H1 (cell line): Measurements from ENCODE around the gene DIP2C. TPM values are rescaled to one million over a fixed set of nuclear protein-coding genes. Genes with fewer than 3 reads are reported as not detected.

ENCODE experiments used
- CTCF ChIA-PET: fragments of 300-600 bp; sonication (Branson Sonifier 250); formaldehyde crosslinking; loops from one replicate; lab custom pipeline; 2021; ENCODE audit not compliant: partially characterized antibody; lab: Charles Lee
- POLR2A ChIA-PET: fragments of 300-600 bp; sonication (Branson Sonifier 250); formaldehyde crosslinking; loops from one replicate; lab custom pipeline; 2021; ENCODE audit warnings: inconsistent platforms; ENCODE audit not compliant: partially characterized antibody; lab: Charles Lee
- DNase-seq, 2 experiments: peaks; one replicate each; pipeline versions ENCODE4 v3.0.0 to v3.0.0-alpha.2; 2010 to 2022; ENCODE audit warnings: low spot score in 2 of 2, low read depth in 1 of 2, mixed read lengths in 1 of 2
- FAIRE-seq: peaks from 2 replicates; lab custom pipeline; 2011; peaks lifted over from hg19 to GRCh38; lab: Jason Lieb, UNC
- H2AFZ ChIP-seq: 2 replicates; pipeline ENCODE4 v1.8.1; 2012; ENCODE audit warnings: low read length, inconsistent platforms
- H2AK5ac ChIP-seq: 2 replicates; pipeline ENCODE4 v1.6.1; 2013; ENCODE audit warnings: low read depth, low read length
- H2BK120ac ChIP-seq: replicated peaks from 2 replicates; pipeline ENCODE3; 2013; ENCODE audit warnings: low read depth, low read length, inconsistent platforms
- H2BK12ac ChIP-seq: 2 replicates; pipeline ENCODE4 v1.6.1; 2013; ENCODE audit warnings: low read depth, low read length
- H2BK15ac ChIP-seq: 2 replicates; pipeline ENCODE4 v1.6.1; 2013; ENCODE audit warnings: low read length
- H2BK20ac ChIP-seq: 2 replicates; pipeline ENCODE4 v1.6.1; 2013; ENCODE audit warnings: low read length
- H2BK5ac ChIP-seq: 2 replicates; pipeline ENCODE4 v1.6.1; 2013; ENCODE audit warnings: low read depth, low read length
- H3K14ac ChIP-seq: 2 replicates; pipeline ENCODE4 v1.6.1; 2013; ENCODE audit warnings: inconsistent platforms; ENCODE audit not compliant: insufficient read length
- H3K18ac ChIP-seq: 2 replicates; pipeline ENCODE4 v1.6.1; 2013; ENCODE audit warnings: low read length; ENCODE audit errors: extremely low read depth
- H3K23ac ChIP-seq: 2 replicates; pipeline ENCODE4 v1.6.1; 2013; ENCODE audit warnings: inconsistent platforms; ENCODE audit not compliant: insufficient read length
- H3K23me2 ChIP-seq: 2 replicates; pipeline ENCODE4 v1.6.1; 2013; ENCODE audit warnings: low read depth, low read length
- H3K27ac ChIP-seq: 2 replicates; pipeline ENCODE4 v1.6.1; 2011; ENCODE audit warnings: low read depth, low read length, inconsistent platforms
- H3K27me3 ChIP-seq, 4 experiments: replicated peaks in 1 of 4; 1 replicate in 1 of 4; 2 replicates in 3 of 4; pipeline versions ENCODE4 v1.6.1 to v1.8.1; 2011 to 2013; ENCODE audit warnings: low read length in 3 of 4, mild to moderate bottlenecking in 3 of 4, inconsistent platforms in 2 of 4, mixed read lengths in 2 of 4, moderate library complexity in 1 of 4; ENCODE audit not compliant: control insufficient read depth in 3 of 4, insufficient read depth in 3 of 4; ENCODE audit errors: extremely low read depth in 1 of 4
- H3K36me3 ChIP-seq, 4 experiments: 2 replicates each; pipeline versions ENCODE4 v1.6.1 to v1.8.1; 2011 to 2013; ENCODE audit warnings: mild to moderate bottlenecking in 4 of 4, low read length in 3 of 4, moderate library complexity in 2 of 4, control low read depth in 1 of 4, inconsistent platforms in 1 of 4; ENCODE audit not compliant: insufficient read depth in 4 of 4, control insufficient read depth in 2 of 4
- H3K4ac ChIP-seq: replicated peaks from 2 replicates; pipeline ENCODE3; 2013; ENCODE audit warnings: low read length, low read depth, mixed read lengths, inconsistent platforms; ENCODE audit not compliant: insufficient read length
- H3K4me1 ChIP-seq, 4 experiments: replicated peaks in 1 of 4; 1 replicate in 1 of 4; 2 replicates in 3 of 4; pipeline versions ENCODE4 v1.6.1 to v1.8.1; 2011 to 2013; ENCODE audit warnings: low read length in 3 of 4, inconsistent platforms in 2 of 4, mixed read lengths in 1 of 4; ENCODE audit not compliant: insufficient read depth in 4 of 4, control insufficient read depth in 3 of 4
- H3K4me2 ChIP-seq, 2 experiments: 2 replicates each; pipeline versions ENCODE4 v1.6.1 to v1.8.1; 2011 to 2013; ENCODE audit warnings: low read depth in 2 of 2, low read length in 2 of 2, control low read depth in 1 of 2, inconsistent platforms in 1 of 2, mild to moderate bottlenecking in 1 of 2; ENCODE audit not compliant: insufficient read depth in 1 of 2
- H3K4me3 ChIP-seq, 4 experiments: fragments of 200-600, 300-600 bp in 1 of 4; sonication (generic), shearing (Covaris generic), sonication (Bioruptor Twin) in 1 of 4; 2 replicates each; pipeline versions ENCODE4 v1.5.1 to v1.8.1; 2011 to 2016; ENCODE audit warnings: low read length in 4 of 4, low read depth in 3 of 4, control low read depth in 2 of 4, inconsistent platforms in 2 of 4, mild to moderate bottlenecking in 2 of 4, mixed read lengths in 1 of 4, moderate library complexity in 1 of 4; ENCODE audit not compliant: insufficient read depth in 2 of 4; ENCODE audit errors: extremely low read depth in 1 of 4
- H3K56ac ChIP-seq: replicated peaks from 2 replicates; pipeline ENCODE3; 2013; ENCODE audit warnings: low read depth, mild to moderate bottlenecking, mixed read lengths, low read length, inconsistent platforms; ENCODE audit not compliant: insufficient read length
- H3K79me1 ChIP-seq: 2 replicates; pipeline ENCODE4 v1.6.1; 2013; ENCODE audit warnings: low read depth, low read length, control low read depth
- H3K79me2 ChIP-seq, 2 experiments: 2 replicates each; pipeline versions ENCODE4 v1.6.1 to v1.8.1; 2012 to 2013; ENCODE audit warnings: low read length in 2 of 2, mild to moderate bottlenecking in 2 of 2, inconsistent platforms in 1 of 2; ENCODE audit not compliant: insufficient read depth in 2 of 2, control insufficient read depth in 1 of 2
- H3K9ac ChIP-seq, 4 experiments: replicated peaks in 1 of 4; 1 replicate in 1 of 4; 2 replicates in 3 of 4; pipeline versions ENCODE4 v1.6.1 to v1.8.1; 2011 to 2013; ENCODE audit warnings: low read depth in 3 of 4, low read length in 3 of 4, control low read depth in 2 of 4, mild to moderate bottlenecking in 2 of 4, moderate library complexity in 2 of 4, inconsistent platforms in 1 of 4; ENCODE audit errors: extremely low read depth in 1 of 4
- H3K9me3 ChIP-seq, 2 experiments: 2 replicates each; pipeline versions ENCODE4 v1.6.1 to v1.8.1; 2012 to 2013; ENCODE audit warnings: mild to moderate bottlenecking in 2 of 2, moderate library complexity in 2 of 2, control low read depth in 1 of 2, inconsistent platforms in 1 of 2, low read depth in 1 of 2, low read length in 1 of 2, mixed read lengths in 1 of 2; ENCODE audit not compliant: insufficient read depth in 2 of 2
- H4K20me1 ChIP-seq, 2 experiments: replicated peaks in 1 of 2; 2 replicates each; pipeline versions ENCODE3 to v1.8.1; 2011 to 2013; ENCODE audit warnings: inconsistent platforms in 2 of 2, low read length in 2 of 2, mild to moderate bottlenecking in 1 of 2; ENCODE audit not compliant: insufficient read depth in 2 of 2, control insufficient read depth in 1 of 2
- H4K5ac ChIP-seq: 2 replicates; pipeline ENCODE4 v1.6.1; 2013; ENCODE audit warnings: low read length, low read depth, mixed read lengths, inconsistent platforms; ENCODE audit not compliant: insufficient read length
- H4K8ac ChIP-seq: 2 replicates; pipeline ENCODE4 v1.8.0; 2013; ENCODE audit warnings: mild to moderate bottlenecking, moderate library complexity, low read length, inconsistent platforms; ENCODE audit not compliant: insufficient read depth; ENCODE audit errors: extremely low read depth
- H4K91ac ChIP-seq: replicated peaks from 2 replicates; pipeline ENCODE3; 2013; ENCODE audit warnings: low read length, mixed read lengths, inconsistent platforms; ENCODE audit not compliant: insufficient read length
- SP2 ChIP-seq: IDR thresholded peaks from 2 replicates; pipeline ENCODE4 v1.6.1; 2012; ENCODE audit warnings: mild to moderate bottlenecking, low read length, inconsistent platforms
- WGBS, 2 experiments: shearing (Covaris generic) in 1 of 2; methylation state at CpG; one replicate each; pipeline versions ENCODE4 v1.1.6 to v1.1.7; 2013 to 2015; ENCODE audit warnings: low lambda C conversion rate in 2 of 2, mixed read lengths in 2 of 2, inconsistent platforms in 1 of 2, low coverage in 1 of 2, missing lambda C conversion rate in 1 of 2; ENCODE audit not compliant: insufficient replicate concordance in 2 of 2, insufficient coverage in 1 of 2, insufficient read length in 1 of 2; ENCODE audit errors: extremely low coverage in 1 of 2, missing lambda C conversion rate in 1 of 2; 5-methylcytosine and 5-hydroxymethylcytosine counted together
- polyA plus RNA-seq, 7 experiments: library from polyadenylated mRNA; depleted of rRNA in 3 of 7; stranded (reverse) in 5 of 7; unstranded in 2 of 7; fragments of >200 nt in 5 of 7; fragments of 200-250 nt in 2 of 7; gene quantifications; 1 replicate in 5 of 7; 2 replicates in 1 of 7; 4 replicates in 1 of 7; pipeline versions ENCODE4 v1.2.1 to v1.2.3, GENCODE V29; 2011 to 2013; ENCODE audit warnings: missing spikeins in 2 of 7, mixed read lengths in 2 of 7
- total RNA-seq: library from RNA; stranded (reverse); fragmentation: NEBNext Ultra II Directional; extraction: Animal tissue kit (Norgen Biotek cat#: 25700); gene quantifications from 2 replicates; pipeline ENCODE4 v1.2.1, GENCODE V29; 2021

Gene DIP2C
- total and polyA plus RNA-seq, 2 of the 8 experiments (the other 6 are each of a cell fraction or from before 2014, with no cell fraction given): 3.8 to 9.3 TPM

DNA sequence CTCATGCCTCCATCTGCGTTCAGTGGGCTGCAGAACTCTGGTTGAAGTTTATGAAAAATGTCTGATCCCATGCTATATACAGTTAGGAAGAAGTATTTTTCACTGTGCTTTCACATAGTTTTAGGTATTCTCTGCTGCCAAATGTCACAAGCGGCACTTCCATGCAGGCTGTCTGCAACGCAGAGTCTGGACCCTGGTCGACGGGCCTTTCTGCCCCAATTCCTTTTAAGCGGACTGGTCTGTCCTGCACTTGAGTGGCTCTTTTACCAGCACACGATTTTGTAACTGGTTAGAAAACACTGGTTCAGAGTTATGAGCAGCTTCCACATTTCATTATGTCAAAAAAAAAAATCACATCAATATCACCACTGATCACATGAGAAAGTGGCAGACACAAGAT is 143.0 kb downstream of the DIP2C start:
- peaks cover 8 to 10% of the 10 kb centered on the region in 2 experiments for H4K20me1 ChIP-seq
- peak overlapping the region; percentile 20 for H3K4ac ChIP-seq
- H4K8ac ChIP-seq: no peak overlapping the region
- H3K23me2 ChIP-seq: no peaks in the 10 kb centered on the region
- no peak for FAIRE-seq
- no peak overlapping the region for H3K23ac ChIP-seq
- no peak overlapping the region for H2BK120ac ChIP-seq
- DNase-seq: no peak
- no peak overlapping the region for H2BK5ac ChIP-seq
- H3K27me3 ChIP-seq: no peaks in the 10 kb centered on the region
- no peak overlapping the region for H2BK15ac ChIP-seq
- peak overlapping the region; percentile 32; the same call in 1 of the 2 replicates for H2BK12ac ChIP-seq
- H3K18ac ChIP-seq: no peak overlapping the region
- 0 out of 2 replicates have a peak, but pooled peaks cover 3% of the 10 kb centered on the region for H3K79me1 ChIP-seq
- no peak overlapping the region for H2BK20ac ChIP-seq
- WGBS, 2 experiments: 95% methylated on average over 7 of the region's 7 CpGs; no CpG with 5 or more reads in 1 of the 2 experiments
- ChIA-PET POLR2A (interaction anchor here (1.3 kb wide), 1 partner anchor 13 kb away, joined by 5 read pairs; no protein-coding TSS in a partner anchor), CTCF (interaction anchor here (0.6 to 1.4 kb wide), 3 partner anchors 44 to 387 kb away, joined by 3 to 5 read pairs (median 4); no protein-coding TSS in a partner anchor)
- H3K14ac ChIP-seq: no peak overlapping the region
- H3K4me3 ChIP-seq: no peak overlapping the region
- no peaks in the 10 kb centered on the region for H3K79me2 ChIP-seq
- H3K4me1 ChIP-seq: peaks cover 8 to 20% (median 11%) of the 10 kb centered on the region in 4 experiments
- no peaks in the 10 kb centered on the region for H3K9me3 ChIP-seq
- H2AFZ ChIP-seq: no peak overlapping the region
- no peaks in the 10 kb centered on the region for H3K36me3 ChIP-seq
- H3K9ac ChIP-seq: no peak overlapping the region
- H3K4me2 ChIP-seq: no peak overlapping the region; a peak in 1 of 4 replicates
- no peak overlapping the region for H2AK5ac ChIP-seq
- no peak overlapping the region for H4K5ac ChIP-seq
- H4K91ac ChIP-seq: no peak overlapping the region
- H3K27ac ChIP-seq: no peak overlapping the region
- H3K56ac ChIP-seq: no peak overlapping the region
- no peak for TF ChIP-seq SP2
